OCI-LY3 (cell line): ENCODE data around the gene NAV2.

Source experiments
- H2AFZ ChIP-seq: fragments of 200-600, 300-600 bp; shearing (Covaris generic); 2 replicates; pipeline ENCODE4 v1.6.0; 2014; ENCODE audit warnings: antibody characterized with exemption, low read depth, low read length
- H3K27ac ChIP-seq: fragments of 200-600, 300-600 bp; sonication (generic); 2 replicates; pipeline ENCODE4 v1.5.1; 2014; ENCODE audit warnings: mild to moderate bottlenecking, low read length, moderate library complexity, mixed read lengths
- H3K27me3 ChIP-seq: fragments of 200-600, 300-600 bp; sonication (generic); 2 replicates; pipeline ENCODE4 v1.6.1; 2014; ENCODE audit warnings: low read depth, low read length, mixed read lengths
- H3K36me3 ChIP-seq: fragments of 200-600, 300-600 bp; sonication (generic); replicated peaks from 2 replicates; pipeline ENCODE3; 2014; ENCODE audit warnings: low read depth, low read length, mixed read lengths
- H3K4me1 ChIP-seq: fragments of 300-600, 200-600 bp; sonication (generic); 2 replicates; pipeline ENCODE4 v1.6.1; 2014; ENCODE audit warnings: low read length, mixed read lengths
- H3K4me2 ChIP-seq: fragments of 200-600, 300-600 bp; sonication (generic); 2 replicates; pipeline ENCODE4 v1.6.1; 2014; ENCODE audit warnings: low read length, mixed read lengths
- H3K4me3 ChIP-seq: fragments of 300-600, 200-600 bp; sonication (generic); 2 replicates; pipeline ENCODE4 v1.5.1; 2014; ENCODE audit warnings: antibody characterized with exemption, mild to moderate bottlenecking, low read length, moderate library complexity
- H3K79me2 ChIP-seq: fragments of 300-600, 200-600 bp; shearing (Covaris generic); 2 replicates; pipeline ENCODE4 v1.6.1; 2014; ENCODE audit warnings: mild to moderate bottlenecking, low read length, mixed read lengths
- H3K9ac ChIP-seq: fragments of 300-600, 200-600 bp; shearing (Covaris generic); 2 replicates; pipeline ENCODE4 v1.6.0; 2014; ENCODE audit warnings: mild to moderate bottlenecking, low read length, moderate library complexity
- H3K9me3 ChIP-seq: fragments of 200-600, 300-600 bp; shearing (Covaris generic); 2 replicates; pipeline ENCODE4 v1.6.1; 2014; ENCODE audit warnings: low read length, mixed read lengths; ENCODE audit not compliant: insufficient read depth
- H4K20me1 ChIP-seq: fragments of 200-600, 300-600 bp; sonication (generic); 2 replicates; pipeline ENCODE4 v1.6.1; 2016; ENCODE audit warnings: low read length, mixed read lengths; ENCODE audit not compliant: insufficient read depth
- CTCF ChIP-seq: fragments of 200-600, 300-600 bp; sonication (generic); IDR thresholded peaks from 2 replicates; pipeline ENCODE4 v1.5.1; 2014; ENCODE audit warnings: antibody characterized with exemption, low read length, low read depth
- EZH2phosphoT487 ChIP-seq: fragments of 200-600 bp; shearing (Covaris generic); IDR thresholded peaks from 2 replicates; pipeline ENCODE4 v1.6.1; 2018; ENCODE audit warnings: antibody characterized with exemption, mixed run types, low read depth

NAV2 gene

GRCh38 chr11:20161923-20162744 is 449.5 kb downstream of the NAV2 start:
- no peak overlapping the region for H2AFZ ChIP-seq
- no peaks in the 10 kb centered on the region for H3K4me1 ChIP-seq
- no peaks in the 10 kb centered on the region for H3K9me3 ChIP-seq
- H3K9ac ChIP-seq: no peak overlapping the region
- H3K36me3 ChIP-seq: no peaks in the 10 kb centered on the region
- no peak overlapping the region for H3K27ac ChIP-seq
- TF ChIP-seq EZH2phosphoT487 (no peak), CTCF (no peak)
- H3K79me2 ChIP-seq: no peaks in the 10 kb centered on the region
- no peak overlapping the region for H3K4me3 ChIP-seq
- H4K20me1 ChIP-seq: no peaks in the 10 kb centered on the region
- no peak overlapping the region for H3K4me2 ChIP-seq
- no peaks in the 10 kb centered on the region for H3K27me3 ChIP-seq

GRCh38 chr11:20162824-20163782 is 450.5 kb downstream of the NAV2 start:
- Histone ChIP-seq H4K20me1 (no peaks in the 10 kb centered on the region), H3K4me3 (no peak overlapping the region), H3K9ac (no peak overlapping the region), H3K4me1 (no peaks in the 10 kb centered on the region), H2AFZ (no peak overlapping the region), H3K9me3 (no peaks in the 10 kb centered on the region), H3K27ac (no peak overlapping the region), H3K27me3 (no peaks in the 10 kb centered on the region), H3K36me3 (no peaks in the 10 kb centered on the region), H3K4me2 (no peak overlapping the region), H3K79me2 (no peaks in the 10 kb centered on the region)
- TF ChIP-seq CTCF (no peak), EZH2phosphoT487 (no peak)

GRCh38 chr11:20163783-20164481 is 451.3 kb downstream of the NAV2 start:
- H3K4me2 ChIP-seq: no peak overlapping the region
- no peaks in the 10 kb centered on the region for H3K4me1 ChIP-seq
- no peaks in the 10 kb centered on the region for H3K36me3 ChIP-seq
- H3K4me3 ChIP-seq: no peak overlapping the region
- no peaks in the 10 kb centered on the region for H4K20me1 ChIP-seq
- no peaks in the 10 kb centered on the region for H3K27me3 ChIP-seq
- H3K9ac ChIP-seq: no peak overlapping the region
- H3K9me3 ChIP-seq: no peaks in the 10 kb centered on the region
- H3K79me2 ChIP-seq: no peaks in the 10 kb centered on the region
- H2AFZ ChIP-seq: no peak overlapping the region
- TF ChIP-seq EZH2phosphoT487 (no peak), CTCF (no peak)
- no peak overlapping the region for H3K27ac ChIP-seq
